Hepatocyte (in vitro differentiated cells): ENCODE measurements around the gene ALDOC. TPM values are rescaled to one million over a fixed set of nuclear protein-coding genes. Genes with fewer than 3 reads are reported as not detected.

ENCODE experiments used
- DNase-seq: peaks from one replicate; pipeline ENCODE4 v3.0.0-alpha.2; 2016; ENCODE audit warnings: low spot score
- H2AFZ ChIP-seq: fragments of 200-600 bp; sonication (generic); 2 replicates; pipeline ENCODE4 v1.6.0; 2016; ENCODE audit warnings: antibody characterized with exemption, mild to moderate bottlenecking
- H3K27ac ChIP-seq: fragments of 200-600 bp; sonication (generic); 2 replicates; pipeline ENCODE4 v1.5.1; 2016; ENCODE audit warnings: mild to moderate bottlenecking
- H3K27me3 ChIP-seq: fragments of 200-600 bp; sonication (generic); 2 replicates; pipeline ENCODE4 v1.6.1; 2016
- H3K36me3 ChIP-seq: fragments of 200-600 bp; sonication (generic); replicated peaks from 2 replicates; pipeline ENCODE4 v1.5.1; 2016; ENCODE audit warnings: low read depth; ENCODE audit not compliant: insufficient read depth
- H3K4me1 ChIP-seq: fragments of 200-600 bp; sonication (generic); 2 replicates; pipeline ENCODE4 v1.5.1; 2016; ENCODE audit warnings: mild to moderate bottlenecking, moderate library complexity; ENCODE audit not compliant: insufficient read depth
- H3K4me2 ChIP-seq: fragments of 200-600 bp; sonication (generic); 2 replicates; pipeline ENCODE4 v1.6.0; 2016
- H3K4me3 ChIP-seq: fragments of 200-600 bp; sonication (generic); 2 replicates; pipeline ENCODE4 v1.5.1; 2016; ENCODE audit warnings: mild to moderate bottlenecking
- H3K79me2 ChIP-seq: fragments of 200-600 bp; sonication (generic); 2 replicates; pipeline ENCODE4 v1.6.0; 2017; ENCODE audit warnings: mild to moderate bottlenecking
- H3K9me2 ChIP-seq: fragments of 200-600 bp; sonication (generic); replicated peaks from 2 replicates; pipeline ENCODE4 v1.6.0; 2017; ENCODE audit warnings: mild to moderate bottlenecking; ENCODE audit not compliant: insufficient read depth
- H3K9me3 ChIP-seq: fragments of 200-600 bp; sonication (generic); 2 replicates; pipeline ENCODE4 v1.5.1; 2016; ENCODE audit warnings: low read depth, mild to moderate bottlenecking
- H4K20me1 ChIP-seq: fragments of 200-600 bp; sonication (generic); 2 replicates; pipeline ENCODE4 v1.6.0; 2016; ENCODE audit warnings: mild to moderate bottlenecking; ENCODE audit not compliant: insufficient read depth, poor library complexity, severe bottlenecking
- EZH2 ChIP-seq: fragments of 200-600 bp; sonication (generic); IDR thresholded peaks from 2 replicates; pipeline ENCODE4 v1.6.1; 2016; ENCODE audit warnings: antibody characterized with exemption, mild to moderate bottlenecking, borderline replicate concordance
- EZH2phosphoT487 ChIP-seq: fragments of 200-600 bp; sonication (generic); IDR thresholded peaks from one replicate; pipeline ENCODE4 v1.6.1; 2018; ENCODE audit warnings: antibody characterized with exemption, mild to moderate bottlenecking, low read depth, moderate library complexity; ENCODE audit not compliant: unreplicated experiment, severe bottlenecking
- WGBS: methylation state at CpG from one replicate; pipeline ENCODE4 v1.1.6; 2016; ENCODE audit warnings: low lambda C conversion rate; ENCODE audit errors: missing lambda C conversion rate; 5-methylcytosine and 5-hydroxymethylcytosine counted together
- polyA plus RNA-seq: library from polyadenylated mRNA; unstranded; fragments of >200 nt; fragmentation: Nextera tagmentation; extraction: Ambion mirVana; gene quantifications from 2 replicates; pipeline ENCODE4 v1.2.1, GENCODE V29; 2016
- total RNA-seq: library from RNA; depleted of rRNA; stranded (reverse); fragments of >200 nt; gene quantifications from 2 replicates; pipeline ENCODE4 v1.2.3, GENCODE V29; 2014
- TF ChIP-seq, protein P1 (sequence below): fragments of 200-600 bp; sonication (generic); IDR thresholded peaks from 2 replicates; pipeline ENCODE4 v1.5.1; 2016; ENCODE audit warnings: antibody characterized with exemption, mild to moderate bottlenecking; ENCODE audit not compliant: poor library complexity

ALDOC gene
- total RNA-seq: 31.8 and 34.5 TPM in 2 replicates
- 14.9 and 16.2 TPM in 2 replicates for polyA plus RNA-seq

DNA sequence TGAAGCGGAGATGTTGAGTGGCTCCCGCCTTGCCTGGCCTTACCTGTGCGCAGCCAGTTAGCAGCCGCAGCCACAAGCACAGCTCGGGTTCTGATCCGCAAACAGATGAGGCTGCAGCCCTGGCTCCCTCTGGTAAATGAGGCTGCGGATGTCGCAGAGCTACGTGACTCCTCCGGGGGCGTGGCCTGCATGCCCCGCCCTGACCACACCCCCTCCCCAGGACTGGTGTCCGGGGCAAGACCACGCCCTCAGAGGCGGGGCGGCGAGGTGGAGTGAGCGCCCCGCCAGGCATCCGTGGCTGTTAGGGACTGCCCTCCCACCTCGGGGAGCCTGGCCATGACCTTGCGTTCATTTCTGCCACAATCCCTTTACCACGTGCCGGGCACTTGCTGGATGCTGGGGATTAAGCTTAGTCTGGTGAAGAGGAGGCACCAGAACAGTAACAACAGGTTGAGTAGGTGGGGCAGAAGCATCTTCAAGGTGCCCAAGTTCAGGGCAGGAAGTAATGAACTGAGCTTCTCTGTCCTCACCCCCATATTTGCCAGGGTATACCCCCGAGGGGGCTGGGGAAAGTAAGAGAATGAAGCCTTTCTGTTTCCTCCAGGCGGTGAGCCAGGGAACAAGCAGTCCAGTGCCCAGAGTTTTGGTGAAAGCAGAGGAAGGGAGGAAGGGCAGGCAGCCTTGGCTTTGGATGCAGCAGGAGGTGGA, at the start of gene ALDOC:
Gene ALDOC (minus strand): TSS at position 138 of the 708 bp plus-strand sequence. CDS start 1,363 bp downstream, outside the sequence.
- WGBS: 13% methylated on average over 26 of the region's 26 CpGs
- peaks cover 10% of the 10 kb centered on the region for H3K4me1 ChIP-seq
- DNase-seq: peak; percentile 97
- TF ChIP-seq EZH2phosphoT487: no peak
- TF ChIP-seq, protein P1, sequence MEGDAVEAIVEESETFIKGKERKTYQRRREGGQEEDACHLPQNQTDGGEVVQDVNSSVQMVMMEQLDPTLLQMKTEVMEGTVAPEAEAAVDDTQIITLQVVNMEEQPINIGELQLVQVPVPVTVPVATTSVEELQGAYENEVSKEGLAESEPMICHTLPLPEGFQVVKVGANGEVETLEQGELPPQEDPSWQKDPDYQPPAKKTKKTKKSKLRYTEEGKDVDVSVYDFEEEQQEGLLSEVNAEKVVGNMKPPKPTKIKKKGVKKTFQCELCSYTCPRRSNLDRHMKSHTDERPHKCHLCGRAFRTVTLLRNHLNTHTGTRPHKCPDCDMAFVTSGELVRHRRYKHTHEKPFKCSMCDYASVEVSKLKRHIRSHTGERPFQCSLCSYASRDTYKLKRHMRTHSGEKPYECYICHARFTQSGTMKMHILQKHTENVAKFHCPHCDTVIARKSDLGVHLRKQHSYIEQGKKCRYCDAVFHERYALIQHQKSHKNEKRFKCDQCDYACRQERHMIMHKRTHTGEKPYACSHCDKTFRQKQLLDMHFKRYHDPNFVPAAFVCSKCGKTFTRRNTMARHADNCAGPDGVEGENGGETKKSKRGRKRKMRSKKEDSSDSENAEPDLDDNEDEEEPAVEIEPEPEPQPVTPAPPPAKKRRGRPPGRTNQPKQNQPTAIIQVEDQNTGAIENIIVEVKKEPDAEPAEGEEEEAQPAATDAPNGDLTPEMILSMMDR: no peak
- TF ChIP-seq EZH2: no peak
- H4K20me1 ChIP-seq: no peaks in the 10 kb centered on the region
- no peaks in the 10 kb centered on the region for H3K79me2 ChIP-seq
- no peaks in the 10 kb centered on the region for H3K27me3 ChIP-seq
- H3K4me3 ChIP-seq: no peak within 1 kb of the TSS
- H3K9me3 ChIP-seq: no peaks in the 10 kb centered on the region
- H2AFZ ChIP-seq: no peak within 1 kb of the TSS
- H3K9me2 ChIP-seq: no peaks in the 10 kb centered on the region
- peak within 1 kb of the TSS; percentile 63 for H3K4me2 ChIP-seq
- no peak within 1 kb of the TSS for H3K27ac ChIP-seq
- no peaks in the 10 kb centered on the region for H3K36me3 ChIP-seq

DNA sequence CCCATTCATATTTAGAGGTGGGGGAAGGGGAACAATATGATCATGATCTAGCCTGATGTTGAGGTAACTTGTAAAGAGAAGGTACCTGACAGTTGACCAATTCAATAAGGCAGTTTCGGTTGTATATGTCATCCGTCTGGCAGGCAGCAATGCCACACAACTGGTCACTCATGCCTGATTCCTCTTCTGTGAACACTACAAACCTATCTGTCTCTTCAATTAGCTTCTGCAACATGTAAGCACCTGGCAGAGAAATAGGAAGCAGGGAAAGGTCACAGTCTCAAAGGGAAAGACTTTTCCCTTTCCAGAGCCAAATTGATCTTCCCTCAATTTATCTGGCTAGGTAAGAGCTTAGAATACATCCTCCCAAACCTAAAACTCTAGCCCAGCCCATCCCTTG, 47.5 kb upstream of the ALDOC start:
- H3K36me3 ChIP-seq: no peaks in the 10 kb centered on the region
- H3K9me2 ChIP-seq: no peaks in the 10 kb centered on the region
- H3K9me3 ChIP-seq: no peaks in the 10 kb centered on the region
- DNase-seq: no peak
- TF ChIP-seq EZH2: no peak
- TF ChIP-seq EZH2phosphoT487: no peak
- TF ChIP-seq, protein P1: no peak
- H3K27me3 ChIP-seq: no peaks in the 10 kb centered on the region
- H3K4me2 ChIP-seq: no peak overlapping the region
- H2AFZ ChIP-seq: no peak overlapping the region
- no peaks in the 10 kb centered on the region for H4K20me1 ChIP-seq
- no peak overlapping the region for H3K27ac ChIP-seq
- H3K4me3 ChIP-seq: no peak overlapping the region
- no peaks in the 10 kb centered on the region for H3K79me2 ChIP-seq
- WGBS: 94% methylated on average over 2 of the region's 2 CpGs
- no peaks in the 10 kb centered on the region for H3K4me1 ChIP-seq

DNA sequence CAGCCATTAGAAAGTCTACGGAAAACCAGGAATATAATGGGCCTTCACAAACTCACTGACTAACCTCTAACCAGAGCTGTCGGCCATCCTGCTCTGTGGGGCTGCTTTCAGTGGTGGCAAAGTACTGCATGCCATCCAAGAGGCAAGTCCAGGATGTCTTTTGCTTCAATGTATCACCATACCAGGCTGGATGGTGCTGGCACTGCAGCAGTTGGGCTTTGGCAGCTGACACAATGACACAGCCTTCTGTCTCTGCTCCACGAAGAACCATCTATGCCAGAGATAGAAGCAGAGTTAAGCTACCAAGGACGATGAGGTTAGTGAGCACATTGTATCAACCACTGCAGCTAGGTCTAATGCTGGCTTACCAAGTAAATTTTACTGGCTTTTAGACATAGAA, 47.0 kb upstream of the ALDOC start:
- Histone ChIP-seq H3K36me3 (no peaks in the 10 kb centered on the region), H4K20me1 (no peaks in the 10 kb centered on the region), H3K9me3 (no peaks in the 10 kb centered on the region), H3K9me2 (no peaks in the 10 kb centered on the region), H3K27ac (no peak overlapping the region), H3K4me3 (no peak overlapping the region), H3K27me3 (no peaks in the 10 kb centered on the region), H3K4me2 (no peak overlapping the region), H2AFZ (no peak overlapping the region), H3K79me2 (no peaks in the 10 kb centered on the region), H3K4me1 (no peaks in the 10 kb centered on the region)
- 91% methylated on average over 4 of the region's 4 CpGs for WGBS
- no peak for TF ChIP-seq EZH2phosphoT487
- TF ChIP-seq EZH2: no peak
- TF ChIP-seq, protein P1: no peak
- DNase-seq: no peak
